ENCODE measurements around the gene NID2. TPM values are rescaled to one million over a fixed set of nuclear protein-coding genes. Genes with fewer than 3 reads are reported as not detected.

NID2 gene
- total RNA-seq, 1 donor from 2014 or later: 19.6 TPM

DNA sequence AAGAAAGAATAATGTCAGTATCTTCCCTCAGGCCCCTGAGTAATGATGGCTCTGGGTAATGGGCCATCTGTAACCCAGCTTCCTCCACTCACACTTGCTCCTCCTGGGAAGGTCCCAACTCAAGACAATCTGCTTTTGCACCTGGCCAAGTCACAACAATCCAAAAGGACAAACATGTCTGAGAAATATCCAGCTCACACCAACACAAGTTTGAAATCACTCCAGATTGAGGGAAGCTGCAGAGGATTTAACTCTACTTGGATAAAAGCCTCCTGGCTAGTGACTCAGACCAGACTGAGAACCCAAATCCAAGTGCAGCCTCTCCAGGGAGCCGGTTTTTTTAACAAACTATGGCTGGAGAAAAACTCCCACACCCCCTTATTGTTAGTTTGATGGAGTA, 45.3 kb downstream of the NID2 start:
- peak; percentile 64 for DNase-seq

DNA sequence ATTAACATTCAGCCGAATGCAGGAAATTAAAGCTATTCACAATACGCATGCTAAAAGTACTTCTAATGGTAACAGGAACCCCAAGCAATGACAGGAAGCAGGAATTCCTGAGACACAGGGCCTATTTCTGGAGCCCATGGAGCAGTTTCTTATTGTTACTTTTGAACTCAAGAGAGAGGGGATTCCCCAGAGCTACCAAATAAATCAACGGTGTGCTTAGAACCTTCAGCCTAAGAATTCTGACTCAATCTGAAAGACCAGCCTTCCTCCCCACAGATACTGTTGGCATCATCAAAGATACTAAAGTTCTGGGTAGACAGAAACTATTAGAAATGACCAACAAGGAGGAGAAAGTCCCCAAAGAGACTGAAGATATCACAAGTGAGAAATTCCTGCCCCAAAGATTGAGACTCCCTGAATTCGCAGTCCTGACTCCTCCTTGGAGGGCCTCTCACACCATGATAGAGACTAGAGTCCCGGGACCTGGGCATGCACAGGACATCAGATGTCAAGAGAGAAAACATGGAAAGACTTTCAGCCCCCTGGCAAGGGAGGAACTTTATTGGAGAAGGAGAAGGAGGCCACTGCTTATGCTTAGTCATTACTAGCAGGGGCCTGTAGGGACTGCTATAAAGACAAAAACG, 46.8 kb downstream of the NID2 start:
- DNase-seq: peak; percentile 92

DNA sequence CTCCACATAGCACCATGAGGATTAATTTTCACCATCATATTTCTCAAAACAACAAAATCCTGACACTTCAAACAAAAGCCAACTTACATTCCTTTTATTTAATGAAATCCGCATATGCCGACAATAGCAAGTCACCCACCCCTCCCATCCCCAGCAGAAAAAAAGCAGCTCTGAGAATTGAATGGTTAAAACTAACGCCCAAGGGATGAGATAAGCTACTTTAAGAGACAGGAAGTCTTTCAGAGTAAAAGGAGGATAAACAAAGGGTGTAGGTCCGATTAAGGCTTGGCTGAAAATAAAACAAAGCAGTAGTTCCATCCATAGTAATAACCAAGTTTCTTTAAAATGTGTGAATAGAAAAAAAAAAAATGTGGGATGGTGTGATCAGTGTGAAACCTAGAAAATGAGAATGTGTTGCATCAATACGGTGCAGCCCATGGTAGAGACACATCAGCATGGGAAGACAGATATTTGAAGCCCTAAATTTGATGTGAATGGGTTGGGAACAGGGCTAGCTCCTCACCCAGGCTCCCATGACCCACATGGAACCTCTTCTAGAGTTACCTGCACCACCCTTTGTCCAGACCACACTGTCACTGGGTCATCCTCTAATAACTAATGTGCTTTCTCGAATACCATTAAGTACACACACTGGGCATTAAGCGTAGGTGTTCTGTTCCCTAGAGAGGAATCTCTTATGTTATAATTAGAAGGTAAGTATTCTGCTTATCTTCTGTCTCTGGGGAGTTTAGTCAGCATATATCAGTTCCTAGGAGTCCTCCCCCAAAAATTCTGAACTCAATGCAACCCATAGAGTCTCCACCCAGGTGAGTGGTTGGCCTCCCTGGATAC, 47.8 kb downstream of the NID2 start:
- peak; percentile 74 for DNase-seq

DNA sequence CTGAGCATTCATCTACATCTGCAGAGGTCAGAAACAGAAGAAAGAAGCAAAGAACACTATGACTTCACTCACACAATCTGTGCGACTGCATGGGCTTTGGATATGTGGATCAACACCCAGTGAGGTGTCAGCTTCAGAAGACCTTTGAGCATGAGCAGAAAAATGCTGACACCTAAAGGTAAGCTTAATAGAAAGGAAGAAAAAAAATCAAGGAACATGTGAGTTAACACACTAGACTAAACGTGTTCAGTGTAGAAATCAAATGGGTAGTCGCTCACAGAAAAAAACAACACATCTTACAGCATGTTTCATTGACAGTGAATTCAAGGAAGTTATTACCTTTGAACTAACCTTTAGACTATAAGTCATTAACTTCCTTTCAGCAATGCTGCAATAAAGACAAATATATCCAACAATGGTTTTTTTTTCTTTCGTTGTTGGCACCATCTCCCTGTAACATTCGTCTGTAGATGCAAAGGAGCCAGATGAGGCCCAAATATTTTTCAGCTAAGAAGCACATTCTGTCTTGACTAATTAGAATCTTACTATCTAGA, 48.6 kb downstream of the NID2 start:
- peak; percentile 52 for DNase-seq

DNA sequence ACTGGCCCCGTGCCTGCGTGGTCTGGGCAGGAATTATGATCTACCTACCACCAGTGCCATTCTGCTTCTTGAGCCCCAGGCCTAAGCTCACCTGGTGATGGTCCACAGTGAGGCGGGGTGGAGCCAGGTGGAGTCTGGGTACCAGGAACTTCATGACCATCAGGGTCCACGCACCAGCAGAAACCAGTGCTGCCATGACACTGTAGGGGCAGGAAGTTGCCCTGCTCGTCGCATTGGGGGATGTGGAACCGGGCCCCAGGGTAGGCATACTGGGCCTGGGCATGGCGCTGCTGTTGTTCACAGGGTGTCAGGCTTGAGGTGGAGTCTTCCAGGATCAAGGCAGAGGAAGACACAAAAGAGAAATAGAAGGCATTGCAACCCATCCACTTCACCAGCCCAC, 49.9 kb downstream of the NID2 start:
- DNase-seq: no peak

DNA sequence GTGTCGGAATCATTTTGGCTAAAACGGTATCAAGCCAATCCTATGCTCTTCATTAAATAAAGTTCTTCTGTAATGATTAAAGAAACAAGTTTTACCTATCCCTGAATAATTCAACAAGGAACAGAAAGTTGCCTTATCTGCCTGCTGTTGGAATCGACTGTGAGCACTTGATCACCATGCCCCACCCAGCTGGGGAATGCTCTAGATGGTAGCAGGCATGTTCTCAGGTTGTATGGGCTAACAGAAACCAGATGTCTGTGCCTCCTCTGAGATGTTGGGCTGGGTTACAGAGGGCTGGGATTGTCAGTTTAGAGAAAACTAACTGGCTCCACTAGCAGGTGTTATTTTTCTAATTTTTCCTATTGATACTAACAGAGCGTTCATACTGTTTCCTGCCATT, 50.6 kb downstream of the NID2 start:
- DNase-seq: no peak

DNA sequence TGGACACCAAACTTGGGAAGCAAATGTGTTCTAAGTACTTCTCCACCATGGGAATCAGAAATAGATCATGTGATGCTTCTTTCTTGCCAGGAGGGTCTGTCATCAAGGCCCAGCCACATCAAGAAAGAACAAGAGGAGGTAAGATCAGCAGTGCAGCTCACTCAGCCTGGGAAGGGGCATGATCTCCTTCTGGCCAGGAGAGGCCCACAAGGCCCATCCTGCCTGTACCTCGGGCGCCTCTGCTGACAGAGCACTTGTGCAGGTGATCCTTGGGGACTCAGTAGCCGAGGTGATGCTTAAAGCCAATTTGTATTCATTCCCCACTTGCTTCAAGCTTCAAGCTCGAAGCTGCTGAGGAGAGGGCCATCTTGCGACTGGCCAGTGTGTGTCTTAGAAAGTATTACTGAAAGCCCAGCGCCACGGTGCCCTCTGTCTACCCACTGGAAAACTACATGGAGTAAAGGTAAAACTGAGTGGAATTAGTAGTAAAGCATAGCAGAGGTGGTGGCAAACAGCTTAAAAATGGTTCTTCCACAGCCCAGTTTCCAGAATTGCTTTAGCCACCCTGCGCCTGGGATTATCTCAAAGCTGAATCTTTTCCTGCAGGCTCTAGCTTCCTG, 53.3 kb downstream of the NID2 start:
- peak; percentile 67 for DNase-seq

DNA sequence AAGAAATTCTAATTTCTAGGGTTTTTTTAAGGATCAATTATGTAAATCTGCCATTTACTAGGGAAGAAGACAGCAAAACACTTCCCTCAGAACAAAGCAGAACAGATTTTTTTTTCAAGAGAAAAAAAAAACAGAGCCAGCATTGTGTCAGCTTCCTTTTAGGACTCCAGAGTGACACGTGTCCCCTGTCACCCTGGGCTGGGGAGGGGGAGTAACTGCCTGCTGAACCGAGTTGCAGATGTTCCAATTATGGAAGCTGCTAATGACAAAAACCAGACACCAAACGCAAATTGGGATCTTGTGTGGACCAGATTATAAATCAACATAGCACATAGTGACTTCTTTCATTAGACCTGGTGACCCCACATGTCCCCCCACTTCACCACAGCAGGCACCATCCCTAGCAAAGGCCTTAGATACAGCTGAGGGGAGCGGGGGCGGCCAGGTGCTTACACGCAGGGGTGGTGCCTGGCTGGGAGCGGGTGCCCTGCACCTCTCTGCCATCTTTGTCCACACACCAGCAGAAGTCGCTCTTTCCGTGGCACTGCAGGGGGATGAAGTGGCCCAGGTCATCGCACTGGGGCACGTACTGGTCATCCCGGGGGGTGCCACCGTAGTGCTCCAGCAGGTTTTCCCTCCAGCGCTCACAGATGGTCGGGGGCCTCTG, 54.1 kb downstream of the NID2 start:
- DNase-seq: no peak

DNA sequence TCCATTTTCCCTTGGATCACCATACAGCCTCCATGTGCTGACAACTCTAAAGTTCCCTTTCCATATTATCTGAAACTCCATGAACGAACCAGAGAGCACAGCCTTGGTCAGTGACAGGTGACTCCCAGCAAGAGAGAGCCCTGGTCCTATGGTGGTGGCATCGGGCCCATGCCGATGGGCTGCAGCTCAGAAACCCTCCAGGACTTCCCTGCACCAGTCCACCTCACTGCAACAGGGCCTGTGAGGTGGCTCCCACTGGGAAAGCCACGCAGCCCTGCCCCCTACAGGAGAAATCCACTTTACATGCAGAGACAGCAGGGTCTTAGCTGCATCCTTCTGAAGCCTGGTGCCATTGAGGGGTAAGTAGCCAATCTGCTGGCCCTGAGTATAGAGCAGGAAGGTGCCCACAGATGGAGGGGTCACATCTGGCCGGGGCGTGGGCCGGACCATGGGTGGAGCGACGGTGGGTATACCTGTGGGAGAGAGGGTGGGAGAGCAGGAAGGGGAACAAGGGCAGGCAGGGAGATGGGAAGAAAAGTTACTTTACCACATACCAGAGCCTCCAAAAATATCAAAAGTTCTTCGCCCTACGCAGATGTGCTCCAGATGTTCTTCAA, 54.8 kb downstream of the NID2 start:
- no peak for DNase-seq

DNA sequence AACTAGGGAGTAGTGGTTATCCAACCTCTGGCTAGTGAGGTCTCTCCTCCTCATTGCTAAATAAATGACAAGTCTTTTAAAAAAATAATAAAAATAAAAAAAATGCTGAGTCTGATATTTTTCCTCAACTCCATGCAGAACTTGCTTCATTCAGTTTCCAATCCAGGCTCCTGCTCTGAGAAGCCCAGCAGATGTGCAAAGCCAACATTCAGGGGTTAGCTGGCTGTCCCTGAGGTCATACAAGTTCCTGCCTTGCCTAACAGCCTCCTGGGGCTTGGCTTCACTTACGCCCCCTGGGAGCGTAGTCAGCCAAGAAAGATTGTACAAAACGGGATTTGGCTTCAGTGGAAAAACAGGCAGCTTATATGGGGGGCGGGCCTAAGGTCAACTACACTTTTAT, 56.2 kb downstream of the NID2 start:
- DNase-seq: no peak

DNA sequence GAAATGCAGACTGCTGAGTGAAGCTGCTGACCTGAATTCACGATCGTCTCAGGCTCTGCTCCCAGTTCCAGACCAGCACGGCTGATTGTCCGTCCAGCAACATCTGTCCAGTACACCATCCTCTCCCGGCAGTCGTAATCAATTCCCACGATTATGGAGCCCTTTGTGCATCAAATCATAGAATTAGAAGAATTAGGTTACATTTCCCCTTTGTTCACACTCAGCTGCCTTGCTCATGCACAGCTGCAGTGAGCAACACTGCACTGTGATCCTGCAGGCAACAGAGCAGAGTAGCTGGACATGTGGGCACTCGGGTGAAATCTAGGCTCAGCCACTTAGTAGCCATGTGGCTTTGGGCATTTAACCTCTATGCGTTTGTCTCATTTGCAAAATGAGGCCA, 57.3 kb downstream of the NID2 start:
- DNase-seq: no peak

DNA sequence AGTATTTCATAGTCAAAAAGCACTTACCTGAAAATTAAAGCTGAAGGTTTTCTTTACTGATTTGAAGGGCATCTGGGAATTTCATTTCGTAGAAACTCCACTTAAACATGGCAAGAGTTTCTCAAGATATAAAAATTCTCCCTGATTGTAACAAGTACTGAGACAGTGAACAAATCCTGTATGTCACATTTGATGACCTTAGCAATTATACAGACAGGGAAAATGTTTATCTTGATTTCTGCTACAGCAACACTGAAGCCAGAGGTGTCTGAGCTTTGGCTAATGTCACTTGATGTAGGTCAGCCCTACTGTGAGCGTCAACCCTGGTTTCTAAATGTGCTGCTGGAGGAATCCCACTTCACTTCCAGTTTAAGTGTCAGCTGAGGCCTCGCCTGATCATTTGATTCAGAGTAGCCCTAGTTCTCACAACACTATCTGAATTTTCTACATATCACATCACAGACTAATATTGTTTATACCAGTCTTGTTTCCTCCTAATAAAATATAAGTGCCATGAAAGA, 58.6 kb downstream of the NID2 start:
- DNase-seq: no peak

DNA sequence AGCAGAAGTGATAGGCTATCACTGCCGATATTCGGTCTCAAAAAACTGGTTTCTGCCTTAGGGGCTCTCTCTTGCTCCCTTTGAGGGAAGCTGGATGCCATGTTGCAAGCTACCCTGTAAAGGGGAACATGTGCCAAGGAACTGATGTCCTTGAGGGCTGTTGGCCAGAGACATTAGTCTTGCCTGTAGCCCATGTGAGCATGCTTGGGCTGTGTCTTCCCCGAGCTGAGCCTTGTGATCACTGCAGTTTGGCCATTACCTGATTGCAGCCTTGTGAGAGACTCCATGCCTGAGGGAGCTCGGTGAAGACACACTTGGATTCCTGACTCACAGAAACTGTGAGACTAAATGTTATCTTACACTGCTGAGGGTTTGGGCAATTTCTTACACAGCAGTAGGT, 60.7 kb downstream of the NID2 start:
- DNase-seq: no peak

DNA sequence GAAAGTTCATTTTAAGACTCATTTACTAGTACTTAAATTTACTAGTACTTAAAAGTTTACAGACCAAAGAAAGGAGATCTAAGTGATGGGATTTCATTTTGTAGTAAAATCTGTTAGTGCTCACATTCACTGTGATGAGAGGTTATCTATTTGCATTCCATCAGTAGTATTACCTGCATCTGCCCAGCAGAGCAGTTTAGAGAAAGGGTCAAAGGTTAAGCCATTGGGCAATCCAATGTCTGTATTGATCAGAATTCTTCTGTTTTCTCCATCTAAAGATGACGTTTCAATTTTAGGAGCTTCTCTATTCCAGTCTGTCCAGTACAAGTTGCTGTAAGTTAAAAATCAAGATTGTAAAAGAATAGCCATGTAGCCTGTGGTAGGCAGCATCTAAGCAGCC, 61.2 kb downstream of the NID2 start:
- DNase-seq: no peak

DNA sequence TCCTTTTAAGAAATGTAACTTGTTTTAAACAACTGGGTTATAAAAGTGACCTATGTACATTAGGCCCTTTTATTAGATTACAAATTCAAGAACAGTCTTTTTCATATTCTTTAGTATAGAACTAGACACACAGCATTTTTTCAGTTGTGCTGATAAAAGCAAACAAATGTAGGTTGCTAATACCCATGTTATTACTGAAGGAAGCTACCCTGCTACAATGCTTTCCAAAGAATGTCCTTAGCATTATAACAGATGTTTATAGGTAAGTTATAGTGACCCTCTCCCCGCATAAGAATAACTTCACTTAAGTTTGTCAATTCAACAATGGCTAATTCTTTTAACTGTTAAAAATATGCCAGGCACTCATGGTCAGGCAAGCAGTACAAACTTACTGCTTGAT, 61.6 kb downstream of the NID2 start:
- DNase-seq: no peak

DNA sequence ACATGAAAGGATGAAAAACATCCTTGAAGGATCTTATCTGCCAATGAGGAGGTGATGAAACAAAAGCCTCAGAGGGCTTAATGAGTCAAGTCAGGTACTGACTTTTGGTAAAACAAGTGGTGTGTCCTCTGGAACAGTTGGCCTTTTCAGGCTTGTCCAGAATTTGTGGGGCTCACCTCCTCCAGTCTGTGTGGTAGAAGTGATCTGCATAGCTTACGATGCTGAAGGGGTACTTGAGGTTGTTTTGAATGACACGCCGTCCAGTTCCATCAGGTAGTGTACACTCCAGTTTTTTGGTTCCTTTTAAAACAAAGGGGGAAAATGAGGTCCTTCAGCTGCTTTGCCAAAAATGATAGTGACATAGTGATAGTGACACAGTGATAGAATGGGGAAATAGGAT, 62.5 kb downstream of the NID2 start:
- DNase-seq: no peak

DNA sequence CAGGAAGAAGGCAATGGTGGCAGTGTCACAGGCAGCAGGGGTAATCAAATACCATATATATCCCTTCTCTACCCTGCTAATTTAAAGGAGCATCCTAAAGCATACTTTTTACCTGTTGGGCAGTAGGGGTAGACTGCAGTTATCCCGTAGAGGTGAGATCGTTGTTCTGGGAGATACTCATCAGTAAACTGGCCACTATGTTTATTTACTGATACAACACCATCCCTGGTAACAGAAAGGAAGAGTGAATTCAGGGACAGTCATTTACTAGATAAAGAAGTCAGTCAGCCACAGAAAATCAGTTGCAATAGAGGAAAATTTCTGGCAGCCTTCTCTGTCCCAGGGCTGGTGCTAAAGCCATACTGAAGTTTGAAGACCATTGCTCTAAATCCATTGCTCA, 63.2 kb downstream of the NID2 start:
- DNase-seq: no peak

DNA sequence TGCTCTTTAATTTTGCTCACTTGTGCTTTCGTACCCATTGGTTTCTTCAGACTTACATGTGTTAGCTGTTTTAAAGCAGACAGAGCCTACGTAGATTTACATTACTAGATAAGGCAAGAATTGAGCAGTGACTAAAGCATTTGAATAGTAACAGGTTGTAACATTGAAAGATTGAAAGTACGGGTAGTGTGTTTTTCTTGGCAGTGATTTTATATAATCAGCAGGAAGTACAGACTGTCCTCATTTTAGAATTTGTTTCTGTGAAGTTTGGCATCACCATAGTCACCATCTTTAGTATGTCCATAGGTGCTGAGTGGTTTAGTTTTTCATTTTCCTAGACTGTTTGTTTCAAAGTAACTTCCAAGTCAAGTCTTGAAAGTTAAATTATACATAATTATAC, 65.5 kb downstream of the NID2 start:
- DNase-seq: peak; percentile 70

DNA sequence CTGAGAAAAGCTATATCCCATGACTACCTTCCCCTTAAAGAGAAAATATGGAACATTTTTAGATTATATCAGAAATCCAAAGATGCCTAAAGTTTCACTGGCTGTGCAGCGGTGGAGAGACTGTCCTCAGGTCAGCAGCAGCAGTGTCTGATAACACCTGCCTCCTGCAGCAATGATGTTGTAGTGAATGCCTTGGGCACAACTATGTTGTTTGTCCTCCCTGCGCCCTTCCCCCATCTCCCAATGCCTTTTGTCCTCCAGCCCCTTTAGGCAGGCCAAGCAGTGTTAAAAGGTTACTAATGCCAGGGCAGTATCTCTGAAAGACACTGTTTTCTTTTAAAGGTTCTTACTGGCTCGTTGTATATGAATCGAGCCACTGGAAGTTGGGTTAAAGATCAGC, 66.3 kb downstream of the NID2 start:
- no peak for DNase-seq

DNA sequence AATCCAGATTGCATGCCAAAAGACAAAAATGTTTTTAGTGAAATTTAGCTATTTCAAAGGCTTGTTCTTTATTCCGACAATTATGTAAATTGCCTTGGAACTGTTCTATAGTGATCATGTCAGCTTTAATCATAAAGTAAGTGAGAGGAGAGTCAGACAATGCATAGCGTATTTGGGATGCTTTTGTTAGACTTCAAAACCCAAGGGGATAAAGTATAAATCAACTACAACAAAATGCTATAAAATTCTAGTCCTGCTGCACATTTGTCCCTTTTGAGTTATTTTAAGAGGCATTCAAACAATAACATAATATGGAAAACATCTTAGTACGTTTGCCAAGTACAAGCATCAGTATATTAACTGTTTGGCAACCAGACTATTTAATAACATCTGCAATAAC, 68.2 kb downstream of the NID2 start:
- DNase-seq: no peak

DNA sequence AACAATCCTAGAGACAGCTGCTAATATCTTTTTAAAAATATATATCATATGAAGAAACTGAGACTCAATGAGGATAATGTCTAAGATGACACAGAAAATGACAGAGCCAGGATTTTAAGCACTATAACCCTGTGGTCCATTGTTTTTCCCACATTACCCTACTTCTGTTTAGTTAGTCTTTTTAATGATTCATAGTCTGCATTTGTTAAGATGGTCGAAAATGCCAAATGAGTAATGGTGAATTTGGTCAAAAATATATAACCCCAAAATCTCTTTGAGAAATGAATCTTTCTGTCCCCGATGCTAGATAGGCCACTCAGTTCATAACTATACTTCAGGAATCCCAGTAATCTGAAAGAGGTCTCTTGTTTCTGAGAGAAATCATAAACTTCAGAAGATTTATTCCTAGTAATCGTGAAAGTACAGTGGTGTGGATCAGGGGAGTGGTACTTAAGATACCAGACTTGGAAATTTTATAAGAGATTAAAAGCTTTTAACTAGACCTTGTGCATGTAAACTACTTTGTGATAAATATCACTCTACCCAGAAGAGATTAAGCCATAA, 68.8 kb downstream of the NID2 start:
- DNase-seq: no peak

DNA sequence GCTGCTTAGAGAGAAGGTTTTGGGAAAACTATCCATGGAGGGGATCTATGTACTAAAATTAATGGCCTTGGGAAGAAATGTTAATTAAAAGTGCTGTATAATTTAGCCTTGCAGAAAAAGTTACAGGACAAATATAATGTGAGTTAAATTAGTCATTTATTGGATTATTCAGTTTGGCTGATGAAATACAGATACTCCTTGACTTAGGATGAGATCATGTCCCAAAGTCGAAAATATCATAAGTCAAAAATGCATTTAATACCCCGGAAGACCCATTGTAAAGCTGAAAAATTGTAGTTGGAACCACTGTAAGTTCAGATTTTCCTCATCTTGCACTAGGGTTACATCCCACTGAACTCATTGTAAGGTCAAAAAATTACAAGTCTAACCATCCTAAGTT, 69.8 kb downstream of the NID2 start:
- no peak for DNase-seq

Measured in dermis blood vessel endothelial cell (primary cell).